ENCODE results near the gene NR2C1. TPM values are rescaled to one million over a fixed set of nuclear protein-coding genes. Genes with fewer than 3 reads are reported as not detected.
"Not testable (repeated sequence)": the region's sequence is repeated elsewhere in the genome, so short reads cannot be mapped to it uniquely, and the experiment has no call there.

Gene NR2C1
- total RNA-seq, 1 donor from 2014 or later: 17.1 TPM

DNA sequence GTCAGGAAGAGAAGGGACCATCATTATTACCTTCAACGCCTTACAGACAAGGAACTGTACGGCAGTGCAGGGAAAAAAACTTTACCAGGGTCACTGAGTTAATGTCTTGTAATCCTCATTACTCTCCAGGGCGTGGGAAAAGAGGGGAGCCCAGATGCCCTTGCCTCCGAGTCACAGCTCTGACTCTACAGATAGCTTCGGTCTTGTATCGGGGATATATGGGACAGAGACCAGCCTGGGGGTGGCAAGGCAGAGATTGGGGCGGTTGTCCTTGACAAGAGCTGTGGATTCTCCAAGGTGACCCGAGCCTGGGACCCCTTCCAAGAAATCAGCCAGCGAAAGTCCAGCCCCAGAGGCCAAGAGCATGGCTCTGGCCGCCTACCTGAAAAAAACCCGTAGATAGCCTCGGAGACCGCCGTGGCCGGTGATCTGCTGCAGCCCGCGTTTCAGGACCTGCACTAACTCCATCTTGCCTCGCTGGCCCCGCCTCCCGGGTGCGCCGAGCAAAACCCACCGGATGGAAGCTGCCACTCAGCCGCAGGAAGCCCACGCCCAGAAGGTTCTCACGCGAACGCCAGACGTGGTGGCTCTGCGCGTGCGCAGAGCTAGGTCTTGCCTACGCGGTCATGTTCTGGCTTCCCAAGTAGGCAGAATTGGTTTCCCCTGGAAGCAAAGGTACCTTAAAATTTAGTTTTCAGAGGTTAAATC lies 70.1 kb downstream of the NR2C1 start, which contains the start of gene NDUFA12:
Gene NDUFA12, minus strand, starts transcription at position 485 of the 708 bp plus-strand sequence. Its CDS starts 17 bp downstream, at position 468.
- peak; percentile 98 to 99 for DNase-seq (ENCODE audit: low read depth in 2 of 2)

DNA sequence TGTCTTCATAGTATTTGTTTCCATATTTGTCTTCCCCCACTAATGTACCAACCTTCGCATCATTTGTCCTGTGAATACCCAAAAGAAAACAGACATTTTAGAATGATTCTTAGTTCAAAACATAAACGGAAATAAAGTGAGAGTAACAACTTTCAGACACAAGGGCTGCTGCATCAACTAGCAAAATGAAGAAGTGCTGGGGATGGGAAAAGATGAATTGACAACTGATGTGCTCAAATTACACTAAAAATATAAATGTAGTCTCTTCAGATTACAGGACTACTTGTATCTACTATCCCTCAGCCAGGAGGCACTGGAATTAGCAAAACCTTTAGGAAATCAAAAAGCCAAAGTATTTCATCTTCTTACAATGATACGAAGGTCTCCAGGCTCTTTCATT lies 70.7 kb downstream of the NR2C1 start:
- DNase-seq (ENCODE audit: low read depth in 2 of 2): no peak

DNA sequence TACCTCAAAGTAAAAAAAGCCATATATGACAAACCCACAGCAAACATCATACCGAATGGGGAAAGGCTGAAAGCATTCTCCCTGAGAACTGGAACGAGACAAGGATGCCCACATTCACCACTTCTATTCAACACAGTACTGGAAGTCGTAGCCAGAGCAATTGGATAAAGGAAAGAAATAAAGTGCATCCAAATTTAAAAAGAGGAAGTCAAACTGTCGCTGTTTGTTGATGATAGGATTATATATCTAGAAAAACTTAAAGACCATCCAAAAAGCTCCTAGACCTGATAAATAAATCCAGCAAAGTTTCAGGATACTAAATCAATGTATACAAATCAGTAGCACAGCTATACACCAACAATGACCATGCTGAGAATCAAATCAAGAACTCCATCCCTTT lies 75.1 kb downstream of the NR2C1 start:
- DNase-seq (ENCODE audit: low read depth in 2 of 2): no peak

DNA sequence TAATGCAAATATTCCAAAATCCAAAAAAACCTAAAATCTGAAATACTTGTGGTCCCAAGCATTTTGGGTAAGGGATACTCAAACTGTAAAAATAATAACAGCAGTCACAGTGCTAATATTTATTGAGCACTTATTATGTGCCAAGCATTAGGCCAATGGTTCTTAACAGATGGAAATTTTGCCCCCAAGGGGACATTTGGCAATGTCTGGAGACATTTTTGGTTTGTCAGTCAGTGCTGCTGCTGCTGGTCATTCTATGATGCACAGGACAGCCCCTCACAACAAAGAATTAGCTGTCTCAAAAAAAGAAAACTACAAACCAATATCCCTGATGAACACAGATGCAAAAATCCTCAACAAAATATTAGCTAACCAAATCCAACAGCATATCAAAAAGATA lies 75.7 kb downstream of the NR2C1 start:
- DNase-seq (ENCODE audit: low read depth in 2 of 2): no peak

DNA sequence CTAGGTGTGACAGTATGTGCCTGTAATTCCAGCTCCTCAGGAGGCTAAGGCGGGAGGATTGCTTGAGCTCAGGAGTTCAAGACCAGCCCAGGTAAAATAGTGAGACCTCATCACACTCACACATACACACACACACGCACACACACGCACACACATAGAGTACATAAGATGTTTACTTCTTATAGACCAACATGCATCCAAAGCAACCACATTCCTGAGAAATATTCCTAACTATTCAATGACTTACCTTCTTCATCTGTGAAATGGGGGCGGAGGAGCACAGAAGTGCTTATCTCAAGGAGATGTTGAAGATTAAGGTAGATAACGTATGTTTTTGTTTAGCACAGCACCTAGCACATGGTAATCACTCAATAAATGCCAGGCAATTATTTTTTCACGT lies 76.4 kb downstream of the NR2C1 start:
- no peak for DNase-seq (ENCODE audit: low read depth in 2 of 2)

DNA sequence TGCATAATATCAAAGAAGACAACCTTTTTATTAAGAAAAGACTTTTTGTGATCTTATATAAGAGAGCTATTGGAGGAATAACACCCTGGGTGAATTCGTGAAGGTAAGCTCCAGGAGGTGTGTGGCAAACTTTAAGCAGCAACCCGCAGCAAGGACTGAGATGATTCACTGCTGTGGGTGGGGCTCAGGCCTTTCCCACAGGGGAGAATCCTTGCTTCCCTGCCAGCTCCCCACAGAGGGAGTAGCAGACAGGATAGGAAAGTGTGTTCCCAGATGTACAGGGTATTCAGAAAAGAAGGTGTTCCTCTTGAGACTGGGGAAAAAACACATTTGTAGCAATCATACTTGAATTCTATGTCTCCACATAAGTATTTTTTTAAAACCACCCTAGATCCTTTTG lies 79.1 kb downstream of the NR2C1 start:
- DNase-seq (ENCODE audit: low read depth in 2 of 2): peak in 1 of 2 donors; percentile 59

DNA sequence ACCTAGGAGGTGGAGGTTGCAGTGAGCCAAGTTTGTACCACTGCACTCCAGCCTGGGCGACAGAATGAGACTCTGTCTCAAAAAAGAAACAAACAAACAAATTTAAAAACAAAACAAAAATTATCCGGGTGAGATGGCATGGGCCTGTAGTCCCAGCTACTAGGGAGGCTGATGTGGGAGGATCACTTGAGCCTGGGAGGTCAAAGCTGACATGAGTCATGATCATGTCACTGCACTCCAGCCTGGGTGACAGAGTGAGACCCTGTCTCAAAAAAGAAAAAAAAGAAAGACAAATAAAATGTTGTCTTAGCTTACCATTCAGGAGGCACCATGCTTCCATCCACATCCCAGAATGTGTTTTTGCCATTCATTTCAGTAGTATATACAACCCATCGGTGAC lies 79.6 kb downstream of the NR2C1 start:
- not testable (repeated sequence) for DNase-seq (ENCODE audit: low read depth in 2 of 2)

DNA sequence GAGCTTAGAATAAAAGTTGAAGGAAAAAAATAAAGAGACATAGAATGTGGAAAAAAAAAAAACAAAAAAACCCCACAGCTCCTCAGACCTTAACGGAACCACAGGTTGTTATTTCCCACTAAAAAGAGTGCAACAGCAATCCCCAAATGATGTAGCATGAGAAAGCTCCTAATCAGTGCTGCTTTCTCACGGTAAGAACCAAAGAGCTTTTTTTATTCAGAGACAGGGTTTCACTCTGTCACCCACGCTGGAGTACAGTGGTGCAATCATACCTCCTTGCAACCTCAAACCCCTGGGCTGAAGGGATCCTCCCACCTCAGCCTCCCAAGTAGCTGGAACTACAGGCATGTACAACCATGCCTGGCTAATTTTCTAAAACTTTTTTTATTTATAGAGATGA lies 83.2 kb downstream of the NR2C1 start:
- no peak for DNase-seq (ENCODE audit: low read depth in 2 of 2)

DNA sequence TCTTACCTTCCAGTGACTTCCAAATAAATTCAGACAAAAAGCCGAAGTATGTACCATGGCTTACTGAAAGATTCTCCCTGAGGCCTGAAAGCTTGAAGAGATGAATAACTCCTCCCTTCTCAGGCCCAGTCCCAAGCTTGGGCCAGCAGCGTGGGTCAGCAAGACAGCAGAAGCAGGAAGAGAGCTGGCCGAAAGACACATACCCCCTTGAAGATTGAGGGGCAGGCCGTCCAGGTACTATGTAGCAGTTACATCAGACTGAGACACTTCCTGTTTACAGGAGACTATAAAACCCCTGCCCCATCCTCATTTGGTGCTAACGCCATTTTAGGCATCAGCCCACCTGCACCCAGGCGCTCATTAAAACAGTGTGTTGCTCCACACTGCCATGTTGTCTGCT lies 84.9 kb downstream of the NR2C1 start:
- peak in 1 of 2 donors; percentile 29 for DNase-seq (ENCODE audit: low read depth in 2 of 2)

DNA sequence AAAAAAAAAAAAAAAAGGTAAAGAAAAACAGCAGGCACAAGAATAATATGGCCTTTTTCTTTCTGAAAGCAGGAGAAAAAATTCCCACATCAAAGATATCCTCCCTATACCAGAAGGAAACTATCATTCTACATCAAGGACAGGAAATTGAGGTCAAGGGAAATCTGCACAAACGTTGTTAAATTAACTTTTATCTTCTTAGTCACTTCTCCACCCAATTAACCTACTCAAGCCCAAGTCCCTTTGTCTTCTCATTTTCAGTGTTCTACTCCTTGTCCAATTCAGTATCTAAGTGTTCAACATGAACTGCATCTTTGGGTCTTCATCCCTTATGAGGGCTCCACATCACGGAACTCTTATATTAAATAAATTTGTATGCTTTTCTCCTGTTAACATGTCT lies 85.6 kb downstream of the NR2C1 start:
- DNase-seq (ENCODE audit: low read depth in 2 of 2): peak in 1 of 2 donors; percentile 40

DNA sequence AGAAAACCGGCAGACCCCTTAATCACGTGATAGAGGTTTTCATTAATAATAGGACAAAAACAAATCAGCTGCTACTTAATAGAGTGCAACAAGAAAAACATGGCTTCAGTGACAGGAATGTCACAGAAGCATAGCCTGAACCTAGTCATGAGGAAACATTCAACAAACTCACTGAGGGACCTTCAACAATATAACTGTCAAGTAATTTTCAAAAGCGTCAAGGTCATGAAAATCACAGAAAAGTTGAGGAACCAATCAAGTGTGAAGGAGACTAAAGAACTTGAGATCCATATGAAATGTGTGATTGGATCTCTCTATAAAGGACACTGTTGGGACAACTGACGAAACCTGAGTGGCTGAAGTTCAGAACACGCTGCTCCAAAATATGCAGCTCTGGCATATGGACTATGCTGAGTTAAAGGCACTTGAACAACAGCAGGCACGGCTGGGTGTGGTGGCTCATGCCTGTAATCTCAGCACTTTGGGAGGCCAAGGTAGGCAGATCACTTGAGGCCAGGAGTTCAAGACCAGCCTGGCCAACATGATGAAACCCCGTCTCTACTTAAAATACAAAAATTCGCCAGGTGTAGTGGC lies 86.2 kb downstream of the NR2C1 start:
- no peak for DNase-seq (ENCODE audit: low read depth in 2 of 2)

DNA sequence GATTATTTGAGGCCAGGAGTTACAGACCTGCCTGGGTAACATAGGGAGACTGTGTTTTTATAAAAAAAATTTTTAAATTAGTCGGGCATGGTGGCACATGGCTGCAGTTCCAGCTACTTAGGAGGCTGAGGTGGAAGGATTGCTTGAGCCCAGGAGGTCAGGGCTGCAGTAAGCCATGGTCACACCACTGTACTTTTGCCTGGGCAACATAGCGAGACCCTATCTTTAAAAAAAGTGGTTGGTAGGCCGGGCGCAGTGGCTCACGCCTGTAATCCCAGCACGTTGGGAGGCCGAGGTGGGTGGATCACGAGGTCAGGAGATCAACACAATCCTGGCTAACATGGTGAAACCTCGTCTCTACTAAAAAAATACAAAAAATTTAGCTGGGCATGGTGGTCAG lies 88.3 kb downstream of the NR2C1 start:
- not testable (repeated sequence) for DNase-seq (ENCODE audit: low read depth in 2 of 2)

DNA sequence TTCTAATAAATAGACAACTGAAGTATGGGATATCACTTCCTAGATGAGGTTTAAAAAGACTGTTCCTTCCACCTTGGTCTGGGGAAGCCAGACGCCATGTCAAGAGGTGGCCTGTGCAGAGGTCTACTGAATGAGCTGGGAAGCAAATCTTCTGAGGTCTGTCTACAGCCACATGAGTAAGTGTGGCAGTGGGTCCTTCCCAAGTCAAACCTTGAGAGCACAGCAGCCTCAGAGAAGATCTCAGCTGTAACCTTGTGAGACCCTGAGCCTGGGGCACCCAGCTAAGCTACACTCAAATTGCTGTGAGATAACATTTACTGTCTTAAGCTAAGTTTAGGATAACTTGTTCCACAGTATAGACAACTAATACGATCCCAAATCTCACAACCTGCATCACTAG lies 90.1 kb downstream of the NR2C1 start:
- no peak for DNase-seq (ENCODE audit: low read depth in 2 of 2)

DNA sequence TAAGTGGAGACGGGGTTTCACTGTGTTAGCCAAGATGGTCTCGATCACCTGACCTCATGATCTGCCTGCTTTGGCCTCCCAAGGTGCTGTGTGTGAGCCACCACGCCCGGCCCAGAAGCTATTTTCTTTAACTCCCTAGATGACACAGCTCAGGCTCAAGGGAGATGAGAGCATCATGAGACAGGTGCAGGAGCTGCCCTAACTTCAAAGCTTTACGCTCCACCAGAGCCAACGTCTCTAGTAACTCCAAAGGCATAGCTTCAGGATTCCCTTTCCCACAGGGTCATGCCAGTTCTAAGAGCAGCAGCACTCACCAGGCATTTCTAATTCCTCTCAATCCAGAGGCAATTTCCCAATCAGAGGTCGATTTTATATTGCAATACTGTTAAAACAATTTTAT lies 91.0 kb downstream of the NR2C1 start:
- no peak for DNase-seq (ENCODE audit: low read depth in 2 of 2)

DNA sequence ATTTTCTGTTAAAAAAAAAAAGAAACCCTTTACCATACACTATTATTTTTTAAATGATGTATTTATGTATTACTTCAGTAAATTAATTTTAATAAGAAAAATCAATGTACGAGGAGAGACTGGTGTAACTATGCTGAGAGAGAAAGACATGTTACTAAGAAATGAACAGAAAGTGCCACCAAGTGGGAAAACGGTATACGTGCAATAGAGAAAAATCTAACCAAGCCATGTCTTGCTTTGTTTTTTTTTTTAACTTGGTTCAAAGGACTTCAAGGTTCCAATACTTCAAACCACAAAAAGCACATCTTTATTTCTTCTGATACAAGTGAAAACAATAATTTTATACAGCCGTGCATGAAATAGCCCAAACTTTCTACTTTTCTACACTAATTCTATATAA lies 92.8 kb downstream of the NR2C1 start:
- peak; percentile 52 to 53 for DNase-seq (ENCODE audit: low read depth in 2 of 2)

DNA sequence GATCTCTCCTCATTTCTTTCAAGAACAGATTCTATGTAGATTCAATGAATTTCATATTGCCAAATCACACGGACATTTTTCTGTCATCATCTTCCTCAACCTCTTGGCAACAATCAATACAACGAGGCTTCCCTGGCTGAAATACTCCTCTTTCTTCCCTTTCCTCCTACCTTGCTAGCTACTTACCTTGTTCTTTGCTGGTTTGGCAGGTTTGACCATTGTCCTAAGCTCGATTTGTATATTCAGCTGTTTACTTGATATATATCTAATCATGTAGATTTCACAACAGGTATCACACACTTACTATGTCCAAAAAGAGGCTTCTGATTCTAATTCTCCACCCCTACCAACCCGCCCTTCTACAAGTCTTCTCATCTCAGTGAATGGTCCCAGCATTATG lies 93.5 kb downstream of the NR2C1 start:
- DNase-seq (ENCODE audit: low read depth in 2 of 2): no peak

DNA sequence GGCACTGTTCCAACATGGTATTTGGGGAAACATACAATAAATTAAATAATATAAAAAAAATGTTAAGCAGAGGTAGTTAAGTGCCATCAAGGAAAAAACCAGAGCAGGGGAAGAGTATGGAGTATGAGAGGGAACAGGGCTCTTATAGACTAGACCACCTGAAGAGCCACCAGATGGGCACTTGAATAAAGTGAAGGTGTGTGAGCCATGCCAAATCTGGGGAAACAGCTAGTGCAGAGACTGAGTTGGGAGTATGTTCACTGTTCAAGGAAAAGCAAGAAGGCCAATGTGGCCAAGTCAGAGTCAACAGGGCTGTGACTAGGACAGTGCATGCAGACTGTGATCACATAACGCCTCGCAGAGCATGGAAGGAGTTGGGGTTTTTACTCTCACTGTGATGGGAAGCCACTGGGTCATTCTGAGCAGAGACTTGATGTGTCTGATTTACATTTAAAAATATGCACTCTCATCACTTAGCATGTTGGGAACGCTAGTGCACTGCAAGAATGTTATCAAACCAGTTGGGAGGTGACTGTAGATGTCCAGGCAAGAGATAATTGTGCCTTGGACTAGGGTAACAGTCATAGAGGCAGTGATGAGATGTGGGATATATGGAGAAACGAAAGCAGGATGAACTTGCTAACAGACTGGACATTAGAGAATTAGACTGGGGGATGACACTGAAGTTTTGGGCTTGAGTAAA lies 95.5 kb downstream of the NR2C1 start:
- no peak for DNase-seq (ENCODE audit: low read depth in 2 of 2)

DNA sequence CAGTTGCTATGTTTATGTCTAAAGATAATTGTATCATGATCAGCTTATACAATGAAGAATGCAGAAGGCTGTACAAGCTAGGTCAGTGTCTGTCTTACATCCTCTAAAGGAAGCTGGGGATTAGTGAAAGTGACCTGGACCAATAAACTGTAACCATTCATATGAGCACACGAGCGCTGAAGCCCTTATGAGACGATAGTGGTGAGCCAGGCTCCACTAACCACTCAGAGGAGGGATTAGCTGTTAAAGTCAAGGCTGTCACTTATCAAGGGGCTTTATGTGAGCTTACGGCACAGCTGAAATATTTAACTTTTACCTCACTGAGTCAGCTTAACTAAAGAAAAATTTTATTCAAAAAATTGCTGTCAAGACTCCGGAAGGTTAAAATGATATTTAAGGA lies 100.2 kb downstream of the NR2C1 start:
- DNase-seq (ENCODE audit: low read depth in 2 of 2): peak in 1 of 2 donors; percentile 16

DNA sequence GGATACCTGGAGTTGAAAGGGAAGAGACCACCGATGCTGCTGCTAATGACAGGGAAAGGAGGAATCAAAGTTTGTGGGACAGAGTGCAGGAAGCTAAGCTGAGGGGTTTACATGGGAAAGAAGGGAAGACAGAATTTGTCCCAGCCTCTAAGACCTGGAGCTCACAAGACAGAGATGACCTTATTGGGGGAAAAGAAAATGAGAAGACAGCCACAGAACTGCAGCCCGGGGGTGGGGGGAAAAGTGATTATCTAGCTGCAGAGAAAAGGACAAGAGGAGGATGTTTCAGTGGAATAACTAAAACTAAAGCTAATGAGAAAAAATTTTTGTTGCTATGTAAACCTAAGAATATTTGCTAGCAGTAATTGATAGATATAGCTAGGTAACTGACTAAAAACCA lies 100.6 kb downstream of the NR2C1 start:
- no peak for DNase-seq (ENCODE audit: low read depth in 2 of 2)

DNA sequence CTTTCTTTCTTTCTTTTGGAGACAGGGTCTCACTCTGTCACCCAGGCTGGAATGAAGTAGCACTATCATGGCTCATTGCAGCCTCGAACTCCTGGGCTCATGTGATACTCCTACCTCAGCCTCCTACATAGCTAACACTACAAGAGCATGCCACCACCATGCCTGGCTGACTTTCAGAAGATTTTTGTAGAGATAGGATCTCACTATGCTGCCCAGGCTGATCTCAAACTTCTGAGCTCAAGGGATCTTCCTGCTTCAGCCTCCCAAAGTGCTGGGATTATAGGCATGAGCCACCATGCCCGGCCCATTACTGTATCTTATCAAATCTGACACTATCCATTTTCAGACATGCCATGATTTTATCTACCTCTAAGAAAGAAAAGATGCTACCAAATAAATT lies 101.5 kb downstream of the NR2C1 start:
- no peak for DNase-seq (ENCODE audit: low read depth in 2 of 2)

DNA sequence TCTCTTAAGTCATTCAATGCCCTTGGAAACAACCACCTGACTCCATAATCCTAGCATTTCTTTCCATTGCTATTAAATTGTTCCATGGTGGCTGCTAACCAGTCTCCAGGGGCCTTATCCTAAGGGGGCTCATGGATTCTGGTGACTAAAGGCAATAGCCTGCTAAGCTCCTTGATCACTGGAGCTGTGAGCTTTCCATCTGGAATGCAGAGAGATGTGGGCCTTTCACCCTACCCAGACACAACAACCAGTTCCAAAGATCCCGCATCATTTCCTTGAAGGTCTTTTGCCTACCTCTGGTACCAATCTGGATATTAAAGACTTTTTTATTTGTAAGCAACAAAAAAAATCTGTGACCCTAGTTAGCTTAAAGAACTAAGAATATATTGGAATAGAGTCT lies 102.9 kb downstream of the NR2C1 start:
- no peak for DNase-seq (ENCODE audit: low read depth in 2 of 2)

All from lung microvascular endothelial cell (primary cell).